Ovary (tissue), 9 donors: ENCODE results near the gene AFF3. TPM values are rescaled to one million over a fixed set of nuclear protein-coding genes. Genes with fewer than 3 reads are reported as not detected.

Source experiments
- DNase-seq, 5 donors: peaks; one replicate each; pipeline ENCODE4 v3.0.0-alpha.2; 2019 to 2020
- H3K27ac ChIP-seq, 2 donors: fragments of 200-600 bp; one replicate each; pipeline versions ENCODE4 v1.5.1 to v1.8.0; 2019 to 2022
- H3K27me3 ChIP-seq: fragments of 200-600 bp; one replicate; pipeline ENCODE4 v1.8.0; 2022
- H3K36me3 ChIP-seq: fragments of 200-600 bp; sonication (generic); one replicate; pipeline ENCODE4 v1.5.1; 2019
- H3K4me1 ChIP-seq: one replicate; pipeline ENCODE4 v1.8.1; 2013; ENCODE audit warnings: mild to moderate bottlenecking, moderate library complexity; ENCODE audit not compliant: insufficient read depth
- H3K4me3 ChIP-seq: fragments of 200-600 bp; sonication (generic); one replicate; pipeline ENCODE4 v1.5.1; 2017
- H3K9me3 ChIP-seq, 2 donors: fragments of 200-600 bp in 1 of 2; sonication (generic) in 1 of 2; one replicate each; pipeline versions ENCODE4 v1.5.1 to v1.8.1; 2013 to 2019; ENCODE audit warnings: mild to moderate bottlenecking in 1 of 2, moderate library complexity in 1 of 2
- CTCF ChIP-seq, 3 donors: fragments of 450-650 bp in 2 of 3; fragments of 200-600 bp in 1 of 3; IDR thresholded peaks; one replicate each; pipeline versions ENCODE4 v1.5.1 to v1.8.0; 2016 to 2022; ENCODE audit warnings: antibody characterized with exemption in 3 of 3, mild to moderate bottlenecking in 1 of 3
- EP300 ChIP-seq: sonication (generic); formaldehyde crosslinking; IDR thresholded peaks from one replicate; pipeline ENCODE4 v1.6.1; 2017; ENCODE audit warnings: antibody characterized with exemption
- POLR2A ChIP-seq: fragments of 450-650 bp; IDR thresholded peaks from one replicate; pipeline ENCODE4 v1.6.1; 2017; ENCODE audit warnings: antibody characterized with exemption, mild to moderate bottlenecking, moderate library complexity
- WGBS, 3 donors: extraction: QIAGEN DNeasy Blood & Tissue Kit in 1 of 3; methylation state at CpG; one replicate each; pipeline versions ENCODE4 v1.1.5 to v1.1.7; 2013 to 2017; 5-methylcytosine and 5-hydroxymethylcytosine counted together
- intact Hi-C, 4 donors: fragments of 100-400 bp; cut with DNase I; formaldehyde crosslinking; loops; one replicate each; pipeline versions ENCODE4 v1.11.0 to v1.15.1; 2022 to 2023
- polyA plus RNA-seq, 2 donors: library from polyadenylated mRNA; stranded (reverse); fragments of 200-250 nt in 1 of 2; fragments of 350-450 nt in 1 of 2; fragmentation: Illumina TruSeq in 1 of 2; extraction: RNeasy Lipid Tissue Mini Kit (QIAGEN cat#74804) in 1 of 2; gene quantifications; one replicate each; pipeline ENCODE4 v1.2.3, GENCODE V29; 2013 to 2014
- total RNA-seq, 7 donors: library from RNA; depleted of rRNA in 2 of 7; stranded (reverse); fragments of >200 nt in 2 of 7; fragmentation: NEBNext Ultra II Directional in 3 of 7; extraction: Animal tissue kit (Norgen Biotek cat#: 25700) in 3 of 7; gene quantifications; one replicate each; pipeline versions ENCODE4 v1.1.0 to v1.2.4, GENCODE V29; 2016 to 2023
- donor health status: DM: no; HTN: no; CAD: no; lungs with moderate emphysema.
- donor health status: DM: no; HTN: no; CAD: no.
- donor health status: Bipolar disorder and iron deficiency.
- donor health status: DM: yes; HTN: yes; CAD: no.
- donor health status: DM: no; HTN: no; CAD: no.
- donor health status: DM: yes; HTN: yes; CAD: no.

Gene AFF3
- total and polyA plus RNA-seq, 9 donors: 5.9 to 40.8 (median 25.7) TPM

- no peak overlapping the region for H3K27ac ChIP-seq
- TF ChIP-seq EP300: no peak
- TF ChIP-seq POLR2A: no peak
- TF ChIP-seq CTCF (IDR thresholded peaks at IDR 0.05): no peak
- peaks cover 1% of the 10 kb centered on the region for H3K4me1 ChIP-seq
- intact Hi-C loops: no loop called here
- H3K4me3 ChIP-seq: no peak overlapping the region
- no peaks in the 10 kb centered on the region for H3K27me3 ChIP-seq
- no peak for DNase-seq
- H3K9me3 ChIP-seq: no peaks in the 10 kb centered on the region
- no peaks in the 10 kb centered on the region for H3K36me3 ChIP-seq
- 49 to 78% (median 57%) methylated on average over 6 of the region's 6 CpGs for WGBS, 3 donors
Observed at GRCh38 chr2:99858951-99859596, 283.3 kb downstream of the AFF3 start.

- TF ChIP-seq POLR2A (no peak), EP300 (no peak), CTCF (IDR thresholded peaks at IDR 0.05) (no peak)
- WGBS, 3 donors: 89 to 93% (median 90%) methylated on average over 4 of the region's 4 CpGs
- Histone ChIP-seq H3K4me1 (peaks cover 1% of the 10 kb centered on the region), H3K27ac (no peak overlapping the region), H3K36me3 (no peaks in the 10 kb centered on the region), H3K4me3 (no peak overlapping the region), H3K27me3 (no peaks in the 10 kb centered on the region), H3K9me3 (no peaks in the 10 kb centered on the region)
- DNase-seq: no peak
- intact Hi-C loops: no loop called here
Observed at GRCh38 chr2:99857867-99858444, 284.4 kb downstream of the AFF3 start.

- peaks cover under 1% of the 10 kb centered on the region for H3K4me1 ChIP-seq
- TF ChIP-seq EP300 (no peak), CTCF (IDR thresholded peaks at IDR 0.05) (no peak), POLR2A (no peak)
- no peaks in the 10 kb centered on the region for H3K27me3 ChIP-seq
- H3K27ac ChIP-seq: no peak overlapping the region
- 97 to 99% (median 97%) methylated on average over 1 of the region's 1 CpG for WGBS, 3 donors
- no peaks in the 10 kb centered on the region for H3K36me3 ChIP-seq
- H3K9me3 ChIP-seq: no peaks in the 10 kb centered on the region
- DNase-seq: no peak
- intact Hi-C loops: no loop called here
- H3K4me3 ChIP-seq: no peak overlapping the region
Observed at GRCh38 chr2:99857372-99857771, 285.0 kb downstream of the AFF3 start.

- Histone ChIP-seq H3K4me1 (peaks cover 2% of the 10 kb centered on the region), H3K27me3 (no peaks in the 10 kb centered on the region), H3K4me3 (no peak overlapping the region), H3K27ac (no peak overlapping the region), H3K9me3 (no peaks in the 10 kb centered on the region), H3K36me3 (no peaks in the 10 kb centered on the region)
- intact Hi-C loops: no loop called here
- no peak for DNase-seq
- TF ChIP-seq EP300 (no peak), POLR2A (no peak), CTCF (IDR thresholded peaks at IDR 0.05) (no peak)
- WGBS, 3 donors: 88 to 94% (median 90%) methylated on average over 1 of the region's 1 CpG
Observed at GRCh38 chr2:99856119-99856518, 286.3 kb downstream of the AFF3 start.
